Mesendoderm (in vitro differentiated cells): ENCODE measurements around the gene ULBP2.

Experiments
- DNase-seq: peaks from one replicate; pipeline ENCODE4 v3.0.0; 2013
- H2AK5ac ChIP-seq: 2 replicates; pipeline ENCODE4 v1.6.1; 2013; ENCODE audit warnings: low read length, inconsistent platforms
- H2BK120ac ChIP-seq: 2 replicates; pipeline ENCODE4 v1.6.1; 2013; ENCODE audit warnings: low read depth, mild to moderate bottlenecking, low read length, moderate library complexity, mixed read lengths
- H2BK15ac ChIP-seq: replicated peaks from 2 replicates; pipeline ENCODE4 v1.6.1; 2013; ENCODE audit warnings: low read depth, mild to moderate bottlenecking, moderate library complexity
- H2BK5ac ChIP-seq: 2 replicates; pipeline ENCODE4 v1.6.1; 2013; ENCODE audit warnings: low read length, inconsistent platforms
- H3K18ac ChIP-seq: 2 replicates; pipeline ENCODE4 v1.6.1; 2013; ENCODE audit warnings: mild to moderate bottlenecking, low read length, mixed read lengths
- H3K23ac ChIP-seq: one replicate; pipeline ENCODE4 v1.6.1; 2013; ENCODE audit warnings: low read length
- H3K27ac ChIP-seq: 2 replicates; pipeline ENCODE4 v1.5.1; 2013; ENCODE audit warnings: low read depth, mild to moderate bottlenecking, inconsistent platforms, low read length, moderate library complexity
- H3K27me3 ChIP-seq: 2 replicates; pipeline ENCODE4 v1.6.1; 2013; ENCODE audit warnings: low read length, control low read depth, mild to moderate bottlenecking, inconsistent platforms; ENCODE audit not compliant: insufficient read depth, poor library complexity
- H3K36me3 ChIP-seq: 2 replicates; pipeline ENCODE4 v1.6.1; 2013; ENCODE audit warnings: low read length, inconsistent platforms; ENCODE audit not compliant: control insufficient read depth, insufficient read depth
- H3K4ac ChIP-seq: one replicate; pipeline ENCODE4 v1.6.1; 2013; ENCODE audit warnings: low read depth, mild to moderate bottlenecking, low read length, moderate library complexity
- H3K4me1 ChIP-seq: 2 replicates; pipeline ENCODE4 v1.6.1; 2013; ENCODE audit warnings: low read depth, low read length, inconsistent platforms; ENCODE audit not compliant: control insufficient read depth
- H3K4me2 ChIP-seq: 2 replicates; pipeline ENCODE4 v1.6.1; 2013; ENCODE audit warnings: low read length
- H3K4me3 ChIP-seq: 2 replicates; pipeline ENCODE4 v1.5.1; 2013; ENCODE audit warnings: mild to moderate bottlenecking, low read length
- H3K56ac ChIP-seq: one replicate; pipeline ENCODE4 v1.6.1; 2013; ENCODE audit warnings: low read length
- H3K79me1 ChIP-seq: 2 replicates; pipeline ENCODE4 v1.6.1; 2013; ENCODE audit warnings: low read length, inconsistent platforms
- H3K79me2 ChIP-seq: 2 replicates; pipeline ENCODE4 v1.6.1; 2013; ENCODE audit warnings: mild to moderate bottlenecking, low read length; ENCODE audit not compliant: control insufficient read depth, insufficient read depth
- H3K9ac ChIP-seq: 2 replicates; pipeline ENCODE4 v1.6.1; 2013; ENCODE audit warnings: low read length, inconsistent platforms
- H4K5ac ChIP-seq: one replicate; pipeline ENCODE4 v1.6.1; 2013; ENCODE audit warnings: low read length
- H4K8ac ChIP-seq: one replicate; pipeline ENCODE4 v1.6.1; 2013; ENCODE audit warnings: low read depth, mild to moderate bottlenecking, control low read depth, low read length, moderate library complexity
- WGBS: extraction: QIAGEN DNeasy Blood & Tissue Kit; methylation state at CpG from one replicate; pipeline ENCODE4 v1.1.7; 2013; ENCODE audit warnings: low lambda C conversion rate, missing lambda C conversion rate; ENCODE audit not compliant: insufficient coverage; ENCODE audit errors: extremely low coverage; 5-methylcytosine and 5-hydroxymethylcytosine counted together

ULBP2 gene

GRCh38 chr6:149974825-149975224 lies 33.0 kb downstream of the ULBP2 start:
- Histone ChIP-seq H3K18ac (no peak overlapping the region), H2BK120ac (no peak overlapping the region), H2AK5ac (no peak overlapping the region), H4K8ac (no peak overlapping the region), H3K79me2 (no peaks in the 10 kb centered on the region), H3K56ac (no peak overlapping the region), H3K36me3 (no peaks in the 10 kb centered on the region), H3K27ac (no peak overlapping the region), H2BK5ac (no peak overlapping the region), H3K4me1 (no peaks in the 10 kb centered on the region), H3K79me1 (no peaks in the 10 kb centered on the region), H3K4me3 (no peak overlapping the region), H2BK15ac (no peak overlapping the region), H4K5ac (no peak overlapping the region), H3K4ac (no peak overlapping the region), H3K27me3 (peaks cover 5% of the 10 kb centered on the region), H3K23ac (no peak overlapping the region), H3K9ac (no peak overlapping the region), H3K4me2 (no peak overlapping the region)
- no peak for DNase-seq
- no CpG with 5 or more reads among the region's 3 CpGs for WGBS

- H3K36me3 ChIP-seq, result no peaks in the 10 kb centered on the region
- H3K23ac ChIP-seq, result no peak overlapping the region
- no peak overlapping the region for H3K4ac ChIP-seq
- no peaks in the 10 kb centered on the region for H3K4me1 ChIP-seq
- H2BK120ac ChIP-seq, result no peak overlapping the region
- H4K5ac ChIP-seq, result no peak overlapping the region
- H3K79me2 ChIP-seq, result no peaks in the 10 kb centered on the region
- no peak overlapping the region for H3K27ac ChIP-seq
- DNase-seq, result no peak
- H3K9ac ChIP-seq, result no peak overlapping the region
- peaks cover 5% of the 10 kb centered on the region for H3K27me3 ChIP-seq
- no peak overlapping the region for H3K56ac ChIP-seq
- H2BK5ac ChIP-seq, result no peak overlapping the region
- no peak overlapping the region for H2BK15ac ChIP-seq
- H3K79me1 ChIP-seq, result no peaks in the 10 kb centered on the region
- H3K4me3 ChIP-seq, result no peak overlapping the region
- no peak overlapping the region for H3K18ac ChIP-seq
- no peak overlapping the region for H4K8ac ChIP-seq
- H2AK5ac ChIP-seq, result no peak overlapping the region
- no peak overlapping the region for H3K4me2 ChIP-seq
These were observed 33.6 kb downstream of the ULBP2 start for GRCh38 chr6:149975400-149975799.

- Histone ChIP-seq H3K18ac (no peak overlapping the region), H2BK120ac (no peak overlapping the region), H3K9ac (no peak overlapping the region), H3K79me1 (no peaks in the 10 kb centered on the region), H3K4me3 (no peak overlapping the region), H3K4me2 (no peak overlapping the region), H2BK15ac (no peak overlapping the region), H2AK5ac (no peak overlapping the region), H3K23ac (no peak overlapping the region), H3K36me3 (no peaks in the 10 kb centered on the region), H2BK5ac (no peak overlapping the region), H3K27me3 (peaks cover 18% of the 10 kb centered on the region), H4K8ac (no peak overlapping the region), H3K56ac (no peak overlapping the region), H3K27ac (no peak overlapping the region), H3K4ac (no peak overlapping the region), H3K79me2 (no peaks in the 10 kb centered on the region), H4K5ac (no peak overlapping the region), H3K4me1 (no peaks in the 10 kb centered on the region)
- no CpG with 5 or more reads among the region's 4 CpGs for WGBS
- DNase-seq, result no peak
These were observed 35.4 kb downstream of the ULBP2 start for GRCh38 chr6:149977221-149977620.

- Histone ChIP-seq H4K5ac (no peak overlapping the region), H3K4me3 (no peak overlapping the region), H2BK120ac (no peak overlapping the region), H3K36me3 (no peaks in the 10 kb centered on the region), H2BK15ac (no peak overlapping the region), H3K4me2 (no peak overlapping the region), H2AK5ac (no peak overlapping the region), H4K8ac (no peak overlapping the region), H3K27ac (no peak overlapping the region), H3K9ac (no peak overlapping the region), H3K56ac (no peak overlapping the region), H3K79me1 (no peaks in the 10 kb centered on the region), H3K23ac (no peak overlapping the region), H3K79me2 (no peaks in the 10 kb centered on the region), H3K4me1 (no peaks in the 10 kb centered on the region), H3K27me3 (peaks cover 26% of the 10 kb centered on the region), H2BK5ac (no peak overlapping the region), H3K4ac (no peak overlapping the region), H3K18ac (no peak overlapping the region)
- DNase-seq, result no peak
These were observed 36.8 kb downstream of the ULBP2 start for GRCh38 chr6:149978610-149979009.

- H3K27me3 ChIP-seq, result peaks cover 26% of the 10 kb centered on the region
- no peak overlapping the region for H4K5ac ChIP-seq
- H3K4ac ChIP-seq, result no peak overlapping the region
- H3K4me1 ChIP-seq, result no peaks in the 10 kb centered on the region
- H2BK5ac ChIP-seq, result no peak overlapping the region
- H3K36me3 ChIP-seq, result no peaks in the 10 kb centered on the region
- no peak overlapping the region for H2BK15ac ChIP-seq
- no peak overlapping the region for H3K9ac ChIP-seq
- no peak overlapping the region for H3K4me3 ChIP-seq
- no peak overlapping the region for H3K18ac ChIP-seq
- H3K79me2 ChIP-seq, result no peaks in the 10 kb centered on the region
- no peak overlapping the region for H3K4me2 ChIP-seq
- no peak overlapping the region for H4K8ac ChIP-seq
- no CpG with 5 or more reads among the region's 6 CpGs for WGBS
- DNase-seq, result no peak
- H3K79me1 ChIP-seq, result no peaks in the 10 kb centered on the region
- no peak overlapping the region for H2AK5ac ChIP-seq
- H2BK120ac ChIP-seq, result no peak overlapping the region
- H3K56ac ChIP-seq, result no peak overlapping the region
- no peak overlapping the region for H3K23ac ChIP-seq
- H3K27ac ChIP-seq, result no peak overlapping the region
These were observed 37.5 kb downstream of the ULBP2 start for GRCh38 chr6:149979293-149979692.

- Histone ChIP-seq H2AK5ac (no peak overlapping the region), H3K4ac (no peak overlapping the region), H3K79me1 (no peaks in the 10 kb centered on the region), H3K18ac (no peak overlapping the region), H4K5ac (no peak overlapping the region), H3K4me1 (no peaks in the 10 kb centered on the region), H4K8ac (no peak overlapping the region), H2BK5ac (no peak overlapping the region), H3K27me3 (peaks cover 53% of the 10 kb centered on the region), H2BK120ac (no peak overlapping the region), H3K4me2 (no peak overlapping the region), H3K23ac (no peak overlapping the region), H3K27ac (no peak overlapping the region), H3K79me2 (no peaks in the 10 kb centered on the region), H2BK15ac (no peak overlapping the region), H3K9ac (no peak overlapping the region), H3K4me3 (no peak overlapping the region), H3K36me3 (no peaks in the 10 kb centered on the region), H3K56ac (no peak overlapping the region)
- no CpG with 5 or more reads among the region's 9 CpGs for WGBS
- no peak for DNase-seq
These were observed 41.3 kb downstream of the ULBP2 start for GRCh38 chr6:149983145-149983544.
